ENCODE data around the gene ZSCAN16. TPM values are rescaled to one million over a fixed set of nuclear protein-coding genes. Genes with fewer than 3 reads are reported as not detected.
A peak's percentile ranks its signal among the peaks of the same experiment; 100 is the strongest.

ZSCAN16 gene
- polyA plus RNA-seq, 6 donors from 2014 or later: 11.3 to 21.3 (median 14.7) TPM

- Mint-ChIP-seq H3K36me3 (peaks cover 35 to 49% of the 10 kb centered on the region in 2 donors), H3K27me3 (peaks cover 0 to 4% (median 3%) of the 10 kb centered on the region in 3 donors), H3K9me3 (peaks cover 3 to 19% (median 7%) of the 10 kb centered on the region in 7 donors), H3K27ac (no peak overlapping the region), H3K4me3 (peak overlapping the region in 4 of 8 donors; percentile 19 to 54 (median 27)), H3K4me1 (peaks cover 4 to 16% (median 16%) of the 10 kb centered on the region in 3 donors)
- DNase-seq (no peak), ATAC-seq (ENCODE audit: low read depth in 2 of 2) (no peak)
Observed at GRCh38 chr6:28160233-28160632, 35.8 kb downstream of the ZSCAN16 start.

DNA sequence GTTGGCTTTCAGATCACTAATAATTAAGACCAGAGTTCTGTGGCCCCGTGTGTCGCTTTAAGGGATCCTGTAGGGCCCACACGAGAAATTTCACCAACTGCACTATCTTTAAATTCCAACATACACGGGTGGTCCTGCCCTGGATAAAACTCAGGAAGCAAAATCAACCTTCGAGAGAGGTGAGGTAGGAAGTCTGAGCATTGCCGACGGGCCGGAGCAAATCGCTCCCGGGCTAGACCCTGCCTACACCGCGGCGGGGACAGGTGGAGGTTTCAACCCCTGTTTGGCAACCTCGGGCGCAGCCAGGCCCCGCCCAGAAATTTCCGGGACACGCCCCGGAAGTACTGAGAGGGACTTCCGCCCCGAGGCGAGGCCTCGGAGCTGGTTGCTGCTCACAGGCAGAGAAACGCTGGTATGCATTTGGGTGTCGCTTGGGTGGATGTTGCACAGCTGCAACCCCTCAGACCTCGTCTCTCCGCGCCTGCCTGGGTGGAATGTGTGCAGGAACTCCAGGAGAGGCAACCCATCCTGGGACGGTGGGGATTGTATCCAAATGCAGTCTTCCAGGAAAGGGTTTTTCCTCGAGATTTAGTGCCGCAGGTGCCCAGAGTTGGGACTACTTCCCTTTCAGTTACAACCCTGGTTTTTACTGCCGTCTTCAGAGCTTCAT is 37.1 kb downstream of the ZSCAN16 start:
- peak overlapping the region; percentile 70 to 92 (median 83) for H3K4me3 Mint-ChIP-seq
- peak; percentile 59 for DNase-seq
- H3K4me1 Mint-ChIP-seq: peaks cover 4 to 16% (median 16%) of the 10 kb centered on the region in 3 donors
- peak overlapping the region in 4 of 6 donors; percentile 70 to 81 (median 77) for H3K27ac Mint-ChIP-seq
- peak; percentile 98 to 99 for ATAC-seq (ENCODE audit: low read depth in 2 of 2)
- H3K9me3 Mint-ChIP-seq: peaks cover 3 to 19% (median 8%) of the 10 kb centered on the region in 7 donors
- peaks cover 29 to 44% of the 10 kb centered on the region in 2 donors for H3K36me3 Mint-ChIP-seq
- H3K27me3 Mint-ChIP-seq: peaks cover 5 to 10% (median 8%) of the 10 kb centered on the region in 3 donors

GRCh38 chr6:28165563-28165962 is 41.2 kb downstream of the ZSCAN16 start:
- no peak overlapping the region for H3K4me3 Mint-ChIP-seq
- peaks cover 8 to 22% (median 9%) of the 10 kb centered on the region in 3 donors for H3K27me3 Mint-ChIP-seq
- H3K4me1 Mint-ChIP-seq: peaks cover 4 to 16% (median 16%) of the 10 kb centered on the region in 3 donors
- H3K27ac Mint-ChIP-seq: no peak overlapping the region
- ATAC-seq (ENCODE audit: low read depth in 2 of 2) (no peak), DNase-seq (no peak)
- H3K36me3 Mint-ChIP-seq: peaks cover 11 to 22% of the 10 kb centered on the region in 2 donors
- peaks cover 2 to 19% (median 7%) of the 10 kb centered on the region in 7 donors for H3K9me3 Mint-ChIP-seq

GRCh38 chr6:28167068-28167467 is 42.7 kb downstream of the ZSCAN16 start:
- no peak overlapping the region for H3K4me3 Mint-ChIP-seq
- peaks cover 11 to 26% of the 10 kb centered on the region in 2 donors for H3K36me3 Mint-ChIP-seq
- peaks cover 0 to 4% (median 3%) of the 10 kb centered on the region in 3 donors for H3K4me1 Mint-ChIP-seq
- H3K27me3 Mint-ChIP-seq: peaks cover 8 to 22% (median 9%) of the 10 kb centered on the region in 3 donors
- DNase-seq: no peak
- no peak for ATAC-seq (ENCODE audit: low read depth in 2 of 2)
- H3K27ac Mint-ChIP-seq: no peak overlapping the region
- H3K9me3 Mint-ChIP-seq: peaks cover 0 to 8% (median 4%) of the 10 kb centered on the region in 7 donors

- H3K4me1 Mint-ChIP-seq: no peaks in the 10 kb centered on the region
- ATAC-seq (ENCODE audit: low read depth in 2 of 2): no peak
- H3K9me3 Mint-ChIP-seq: peaks cover 0 to 4% (median 0%) of the 10 kb centered on the region in 7 donors
- peaks cover 8 to 22% (median 9%) of the 10 kb centered on the region in 3 donors for H3K27me3 Mint-ChIP-seq
- H3K4me3 Mint-ChIP-seq: no peak overlapping the region
- DNase-seq: no peak
- H3K36me3 Mint-ChIP-seq: peaks cover 11 to 25% of the 10 kb centered on the region in 2 donors
- H3K27ac Mint-ChIP-seq: peak overlapping the region in 1 of 6 donors; percentile 27
Observed at GRCh38 chr6:28167926-28168325, 43.5 kb downstream of the ZSCAN16 start.

- ATAC-seq (ENCODE audit: low read depth in 2 of 2) (no peak), DNase-seq (no peak)
- H3K36me3 Mint-ChIP-seq: peaks cover 14 to 24% of the 10 kb centered on the region in 2 donors
- H3K27ac Mint-ChIP-seq: peak overlapping the region in 1 of 6 donors; percentile 10
- H3K4me3 Mint-ChIP-seq: no peak overlapping the region
- H3K27me3 Mint-ChIP-seq: peaks cover 14 to 33% (median 21%) of the 10 kb centered on the region in 3 donors
- H3K4me1 Mint-ChIP-seq: no peaks in the 10 kb centered on the region
- H3K9me3 Mint-ChIP-seq: peaks cover 0 to 4% (median 2%) of the 10 kb centered on the region in 7 donors
Observed at GRCh38 chr6:28171271-28171670, 46.9 kb downstream of the ZSCAN16 start.

DNA sequence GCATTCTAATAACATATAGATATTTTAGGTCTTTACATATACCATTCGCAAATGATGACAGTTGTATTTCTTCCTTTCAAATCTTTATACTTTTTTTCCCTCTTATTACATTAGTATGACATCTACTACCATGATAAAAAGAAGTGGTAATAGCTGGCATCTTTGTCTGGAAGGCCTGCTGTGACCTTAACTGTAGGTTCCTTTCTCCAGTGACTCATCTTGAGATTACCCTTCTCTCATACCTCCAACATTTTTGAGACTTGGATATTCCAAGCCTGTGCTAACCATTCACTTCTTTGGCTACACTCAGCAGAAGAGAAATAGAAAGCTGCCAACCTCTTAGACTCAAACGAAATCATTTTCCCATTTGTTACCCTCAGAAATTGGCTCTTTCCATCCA is 47.6 kb downstream of the ZSCAN16 start:
- H3K4me1 Mint-ChIP-seq: no peaks in the 10 kb centered on the region
- H3K9me3 Mint-ChIP-seq: peaks cover 0 to 6% (median 2%) of the 10 kb centered on the region in 7 donors
- no peak overlapping the region for H3K4me3 Mint-ChIP-seq
- DNase-seq (no peak), ATAC-seq (ENCODE audit: low read depth in 2 of 2) (no peak)
- peaks cover 15 to 29% (median 21%) of the 10 kb centered on the region in 3 donors for H3K27me3 Mint-ChIP-seq
- H3K27ac Mint-ChIP-seq: no peak overlapping the region
- H3K36me3 Mint-ChIP-seq: peaks cover 7 to 17% of the 10 kb centered on the region in 2 donors

DNA sequence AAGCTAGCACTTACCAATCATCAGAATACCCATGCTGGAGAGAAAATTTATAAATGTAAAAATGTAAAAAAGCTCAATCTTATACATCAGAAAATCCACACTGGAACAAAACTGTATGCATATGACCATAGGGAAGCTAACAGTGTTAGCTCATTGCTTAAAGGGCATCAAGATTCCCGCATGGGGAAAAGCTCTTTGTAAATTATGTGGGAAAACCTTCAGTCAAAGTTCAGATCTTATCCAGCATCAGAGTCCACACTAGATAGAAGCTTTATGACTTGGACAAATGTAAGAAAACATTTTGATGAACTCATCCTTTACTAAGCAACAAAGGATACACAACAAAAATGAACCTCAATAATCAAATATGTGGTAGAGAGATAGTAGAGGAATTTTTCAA is 52.0 kb downstream of the ZSCAN16 start:
- H3K36me3 Mint-ChIP-seq: peaks cover 2 to 25% of the 10 kb centered on the region in 2 donors
- H3K4me1 Mint-ChIP-seq: no peaks in the 10 kb centered on the region
- peaks cover 41 to 48% (median 46%) of the 10 kb centered on the region in 3 donors for H3K27me3 Mint-ChIP-seq
- H3K27ac Mint-ChIP-seq: no peak overlapping the region
- no peak overlapping the region for H3K4me3 Mint-ChIP-seq
- DNase-seq (no peak), ATAC-seq (ENCODE audit: low read depth in 2 of 2) (no peak)
- peaks cover 3 to 32% (median 7%) of the 10 kb centered on the region in 7 donors for H3K9me3 Mint-ChIP-seq

Other genes starting within 250 kb of the ZSCAN16 start
- not detected for gene OR2B2, start 212.2 kb upstream of the ZSCAN16 start, polyA plus RNA-seq (ENCODE audit: low read depth in 6 of 6)
- gene OR2B6, start 167.4 kb upstream of the ZSCAN16 start, polyA plus RNA-seq (ENCODE audit: low read depth in 6 of 6): not detected
- 1 to 10 TPM; 3.6 to 7.1 (median 5.3) TPM for gene ZNF165, start 44.0 kb upstream of the ZSCAN16 start, polyA plus RNA-seq (ENCODE audit: low read depth in 6 of 6)
- gene ZKSCAN8, start 17.3 kb downstream of the ZSCAN16 start, polyA plus RNA-seq (ENCODE audit: low read depth in 6 of 6): 1 to 10 TPM in 4 of 6 donors, under 1 TPM in 1, not detected in 1; 0.95 to 2.6 (median 1.1) TPM
- 10 to 100 TPM in 3 of 6 donors, 1 to 10 TPM in 2, not detected in 1; 8.1 to 12.2 (median 10.0) TPM for gene ZSCAN9, start 100.7 kb downstream of the ZSCAN16 start, polyA plus RNA-seq (ENCODE audit: low read depth in 6 of 6)
- 1 to 10 TPM in 5 of 6 donors, not detected in 1; 4.5 to 8.7 (median 5.1) TPM for gene ZKSCAN4, start 127.7 kb downstream of the ZSCAN16 start, polyA plus RNA-seq (ENCODE audit: low read depth in 6 of 6)
- under 1 TPM in 4 of 6 donors, not detected in 2; 0.25 to 0.61 (median 0.40) TPM for gene NKAPL, start 134.7 kb downstream of the ZSCAN16 start, polyA plus RNA-seq (ENCODE audit: low read depth in 6 of 6)
- 10 to 100 TPM in 5 of 6 donors, 1 to 10 TPM in 1; 4.8 to 22.1 (median 18.3) TPM for gene ZSCAN26, start 142.5 kb downstream of the ZSCAN16 start, polyA plus RNA-seq (ENCODE audit: low read depth in 6 of 6)
- under 1 TPM in 4 of 6 donors, not detected in 2; 0.25 to 0.86 (median 0.65) TPM for gene PGBD1, start 157.0 kb downstream of the ZSCAN16 start, polyA plus RNA-seq (ENCODE audit: low read depth in 6 of 6)
- gene ZSCAN31, start 211.5 kb downstream of the ZSCAN16 start, polyA plus RNA-seq (ENCODE audit: low read depth in 6 of 6): 1 to 10 TPM in 3 of 6 donors, under 1 TPM in 2, not detected in 1; 0.54 to 3.3 (median 1.5) TPM
- 1 to 10 TPM in 5 of 6 donors, under 1 TPM in 1; 0.80 to 4.8 (median 3.4) TPM for gene ZKSCAN3, start 225.3 kb downstream of the ZSCAN16 start, polyA plus RNA-seq (ENCODE audit: low read depth in 6 of 6)

Measured in naive B cell (primary cell).